HCT116 (cell line): ENCODE results near the gene SMIM21.

Experiments
- ATF3 ChIP-seq: IDR thresholded peaks from 2 replicates; pipeline ENCODE4 v1.6.1; 2012
- EZH2 ChIP-seq: fragments of 200-600 bp; sonication (generic); IDR thresholded peaks from 2 replicates; pipeline ENCODE4 v1.6.1; 2017; ENCODE audit warnings: antibody characterized with exemption, mixed run types
- EZH2phosphoT487 ChIP-seq: fragments of 200-600 bp; IDR thresholded peaks from 2 replicates; pipeline ENCODE4 v1.6.1; 2018; ENCODE audit warnings: antibody characterized with exemption, borderline replicate concordance
- POLR2A ChIP-seq: IDR thresholded peaks from 2 replicates; pipeline ENCODE4 v1.7.0; 2011; ENCODE audit warnings: borderline replicate concordance; ENCODE audit not compliant: insufficient read depth, insufficient read length; ENCODE audit errors: extremely low read depth
- RAD21 ChIP-seq: IDR thresholded peaks from 2 replicates; pipeline ENCODE4 v1.6.1; 2012; ENCODE audit warnings: low read depth, mild to moderate bottlenecking
- SP1 ChIP-seq: IDR thresholded peaks from 2 replicates; pipeline ENCODE4 v1.6.1; 2012; ENCODE audit warnings: low read depth
- SRF ChIP-seq: IDR thresholded peaks from 2 replicates; pipeline ENCODE4 v1.6.1; 2012; ENCODE audit warnings: low read depth
- YY1 ChIP-seq: IDR thresholded peaks from 2 replicates; pipeline ENCODE4 v1.6.1; 2011; ENCODE audit warnings: low read length, low read depth, moderate library complexity, mild to moderate bottlenecking; ENCODE audit not compliant: insufficient replicate concordance; ENCODE audit errors: extremely low read depth
- ZBTB33 ChIP-seq: IDR thresholded peaks from 2 replicates; pipeline ENCODE4 v1.6.1; 2011; ENCODE audit warnings: mild to moderate bottlenecking, low read length, moderate library complexity; ENCODE audit not compliant: insufficient replicate concordance; ENCODE audit errors: extremely low read depth
- ZNF274 ChIP-seq: fragments of 200-500 bp; sonication (Bioruptor generic); IDR thresholded peaks from 2 replicates; pipeline ENCODE4 v1.6.1; 2014; ENCODE audit warnings: mild to moderate bottlenecking, low read depth, low read length, inconsistent platforms
- TF ChIP-seq, protein P1 (sequence below), 3 experiments: fragments of 200-600 bp in 1 of 3; sonication (generic) in 1 of 3; IDR thresholded peaks in 2 of 3; conservative IDR thresholded peaks in 1 of 3; 2 replicates each; pipeline ENCODE4 v1.5.1; 2012 to 2017; ENCODE audit warnings: low read depth in 2 of 3, low read length in 2 of 3, antibody characterized with exemption in 1 of 3, borderline replicate concordance in 1 of 3, control low read depth in 1 of 3, mild to moderate bottlenecking in 1 of 3, mixed read lengths in 1 of 3, mixed run types in 1 of 3, moderate library complexity in 1 of 3; ENCODE audit not compliant: insufficient read depth in 1 of 3

DNA sequence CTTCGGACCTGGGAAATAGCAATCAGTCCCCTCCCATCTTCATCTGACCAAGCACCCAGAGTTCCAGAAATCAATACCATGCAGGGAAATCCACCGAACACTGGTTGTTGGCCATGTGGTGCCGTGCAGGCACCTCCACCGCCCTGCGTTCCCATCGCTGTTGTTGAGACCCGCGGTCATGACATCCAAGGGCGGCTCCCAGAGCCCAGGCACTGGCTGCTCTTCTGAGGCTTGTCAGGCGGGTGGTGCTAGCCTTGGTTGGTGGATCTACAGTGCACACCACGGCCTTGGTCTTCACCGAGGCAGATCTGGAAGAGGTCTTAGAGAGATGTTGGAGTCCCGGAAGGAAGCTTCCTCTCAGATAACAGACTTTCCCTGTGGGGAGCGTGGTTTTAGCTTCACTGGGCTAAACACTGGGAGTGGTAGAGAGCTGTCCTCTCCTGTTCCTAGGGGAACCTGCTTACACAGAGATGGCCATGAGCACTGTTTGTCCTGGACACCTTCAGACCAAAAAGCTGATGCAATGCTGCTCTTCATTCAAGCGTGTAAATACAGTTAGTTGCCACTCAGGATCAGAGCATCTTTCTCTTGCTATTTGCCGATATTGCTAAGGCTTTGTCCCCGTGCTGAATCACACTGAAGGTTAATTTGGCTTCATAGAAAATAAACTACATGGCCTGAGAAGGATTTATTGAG lies 58.3 kb downstream of the SMIM21 start:
- TF ChIP-seq EZH2 = no peak
- no peak for TF ChIP-seq SRF
- TF ChIP-seq, protein P1, sequence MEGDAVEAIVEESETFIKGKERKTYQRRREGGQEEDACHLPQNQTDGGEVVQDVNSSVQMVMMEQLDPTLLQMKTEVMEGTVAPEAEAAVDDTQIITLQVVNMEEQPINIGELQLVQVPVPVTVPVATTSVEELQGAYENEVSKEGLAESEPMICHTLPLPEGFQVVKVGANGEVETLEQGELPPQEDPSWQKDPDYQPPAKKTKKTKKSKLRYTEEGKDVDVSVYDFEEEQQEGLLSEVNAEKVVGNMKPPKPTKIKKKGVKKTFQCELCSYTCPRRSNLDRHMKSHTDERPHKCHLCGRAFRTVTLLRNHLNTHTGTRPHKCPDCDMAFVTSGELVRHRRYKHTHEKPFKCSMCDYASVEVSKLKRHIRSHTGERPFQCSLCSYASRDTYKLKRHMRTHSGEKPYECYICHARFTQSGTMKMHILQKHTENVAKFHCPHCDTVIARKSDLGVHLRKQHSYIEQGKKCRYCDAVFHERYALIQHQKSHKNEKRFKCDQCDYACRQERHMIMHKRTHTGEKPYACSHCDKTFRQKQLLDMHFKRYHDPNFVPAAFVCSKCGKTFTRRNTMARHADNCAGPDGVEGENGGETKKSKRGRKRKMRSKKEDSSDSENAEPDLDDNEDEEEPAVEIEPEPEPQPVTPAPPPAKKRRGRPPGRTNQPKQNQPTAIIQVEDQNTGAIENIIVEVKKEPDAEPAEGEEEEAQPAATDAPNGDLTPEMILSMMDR (IDR thresholded peaks at IDR 0.05 in 2 of 3, conservative IDR thresholded peaks at IDR 0.05 in 1 of 3; ENCODE audit: borderline replicate concordance in 1 of 3, insufficient read depth in 1 of 3, low read depth in 2 of 3, low read length in 2 of 3) = no peak
- no peak for TF ChIP-seq SP1
- TF ChIP-seq POLR2A = no peak
- no peak for TF ChIP-seq RAD21
- no peak for TF ChIP-seq ZNF274
- no peak for TF ChIP-seq ZBTB33
- TF ChIP-seq YY1 = no peak
- no peak for TF ChIP-seq ATF3
- TF ChIP-seq EZH2phosphoT487 = no peak
